Panc1 (cell line): ENCODE measurements around the gene CATSPERZ.

Experiments used
- POLR2AphosphoS5 ChIP-seq: IDR thresholded peaks from 2 replicates; pipeline ENCODE4 v1.6.1; 2012; ENCODE audit warnings: mild to moderate bottlenecking, low read depth, low read length, moderate library complexity
- TF ChIP-seq, protein P1 (sequence below): fragments of 450-650 bp; IDR thresholded peaks from 2 replicates; pipeline ENCODE4 v1.5.1; 2017; ENCODE audit warnings: mild to moderate bottlenecking
- TF ChIP-seq, protein P2 (sequence below), 2 experiments: IDR thresholded peaks; 2 replicates each; pipeline ENCODE4 v1.6.1; 2011 to 2012; ENCODE audit warnings: low read depth in 2 of 2, control low read depth in 1 of 2, low read length in 1 of 2, mild to moderate bottlenecking in 1 of 2, moderate library complexity in 1 of 2; ENCODE audit not compliant: insufficient read depth in 1 of 2

DNA sequence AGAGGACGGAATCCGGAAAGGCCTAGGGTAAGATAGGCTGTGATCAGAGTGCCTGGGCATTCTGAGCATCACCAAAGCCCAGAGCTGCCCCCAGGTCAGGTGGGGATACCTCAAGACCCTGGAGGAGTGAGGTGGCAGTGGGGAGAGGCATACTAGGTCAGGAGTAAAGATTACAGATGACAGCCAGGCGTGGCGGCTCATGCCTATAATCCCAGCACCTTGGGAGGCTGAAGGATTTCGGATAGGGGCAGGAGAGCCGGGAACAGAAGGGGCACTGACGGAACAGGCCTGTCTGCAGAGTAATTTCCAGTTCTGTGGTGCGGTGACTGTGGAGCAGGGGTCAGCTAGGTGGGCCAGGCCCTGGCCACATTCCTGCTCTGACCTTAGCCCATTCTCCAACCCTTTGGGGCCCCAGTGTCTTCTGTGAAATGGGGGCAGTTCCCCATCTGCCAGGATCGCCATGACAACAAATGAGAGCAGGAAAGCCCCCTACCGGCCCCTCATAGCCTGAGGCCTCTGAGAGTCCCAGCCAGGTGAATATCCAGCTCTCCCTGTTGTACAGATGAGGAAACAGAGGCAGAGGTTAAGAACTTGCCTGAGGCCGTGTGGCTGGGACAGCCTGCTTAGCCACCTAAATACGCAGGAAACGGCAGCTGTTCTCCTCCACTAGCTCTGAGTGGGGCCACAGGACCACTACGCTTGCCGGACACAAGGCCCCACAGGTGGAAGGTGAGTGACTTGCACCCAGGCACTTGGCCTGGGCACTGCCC, 24.9 kb upstream of the CATSPERZ start:
- TF ChIP-seq POLR2AphosphoS5, result no peak
- TF ChIP-seq, protein P1, sequence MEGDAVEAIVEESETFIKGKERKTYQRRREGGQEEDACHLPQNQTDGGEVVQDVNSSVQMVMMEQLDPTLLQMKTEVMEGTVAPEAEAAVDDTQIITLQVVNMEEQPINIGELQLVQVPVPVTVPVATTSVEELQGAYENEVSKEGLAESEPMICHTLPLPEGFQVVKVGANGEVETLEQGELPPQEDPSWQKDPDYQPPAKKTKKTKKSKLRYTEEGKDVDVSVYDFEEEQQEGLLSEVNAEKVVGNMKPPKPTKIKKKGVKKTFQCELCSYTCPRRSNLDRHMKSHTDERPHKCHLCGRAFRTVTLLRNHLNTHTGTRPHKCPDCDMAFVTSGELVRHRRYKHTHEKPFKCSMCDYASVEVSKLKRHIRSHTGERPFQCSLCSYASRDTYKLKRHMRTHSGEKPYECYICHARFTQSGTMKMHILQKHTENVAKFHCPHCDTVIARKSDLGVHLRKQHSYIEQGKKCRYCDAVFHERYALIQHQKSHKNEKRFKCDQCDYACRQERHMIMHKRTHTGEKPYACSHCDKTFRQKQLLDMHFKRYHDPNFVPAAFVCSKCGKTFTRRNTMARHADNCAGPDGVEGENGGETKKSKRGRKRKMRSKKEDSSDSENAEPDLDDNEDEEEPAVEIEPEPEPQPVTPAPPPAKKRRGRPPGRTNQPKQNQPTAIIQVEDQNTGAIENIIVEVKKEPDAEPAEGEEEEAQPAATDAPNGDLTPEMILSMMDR, result no peak
- TF ChIP-seq, protein P2, sequence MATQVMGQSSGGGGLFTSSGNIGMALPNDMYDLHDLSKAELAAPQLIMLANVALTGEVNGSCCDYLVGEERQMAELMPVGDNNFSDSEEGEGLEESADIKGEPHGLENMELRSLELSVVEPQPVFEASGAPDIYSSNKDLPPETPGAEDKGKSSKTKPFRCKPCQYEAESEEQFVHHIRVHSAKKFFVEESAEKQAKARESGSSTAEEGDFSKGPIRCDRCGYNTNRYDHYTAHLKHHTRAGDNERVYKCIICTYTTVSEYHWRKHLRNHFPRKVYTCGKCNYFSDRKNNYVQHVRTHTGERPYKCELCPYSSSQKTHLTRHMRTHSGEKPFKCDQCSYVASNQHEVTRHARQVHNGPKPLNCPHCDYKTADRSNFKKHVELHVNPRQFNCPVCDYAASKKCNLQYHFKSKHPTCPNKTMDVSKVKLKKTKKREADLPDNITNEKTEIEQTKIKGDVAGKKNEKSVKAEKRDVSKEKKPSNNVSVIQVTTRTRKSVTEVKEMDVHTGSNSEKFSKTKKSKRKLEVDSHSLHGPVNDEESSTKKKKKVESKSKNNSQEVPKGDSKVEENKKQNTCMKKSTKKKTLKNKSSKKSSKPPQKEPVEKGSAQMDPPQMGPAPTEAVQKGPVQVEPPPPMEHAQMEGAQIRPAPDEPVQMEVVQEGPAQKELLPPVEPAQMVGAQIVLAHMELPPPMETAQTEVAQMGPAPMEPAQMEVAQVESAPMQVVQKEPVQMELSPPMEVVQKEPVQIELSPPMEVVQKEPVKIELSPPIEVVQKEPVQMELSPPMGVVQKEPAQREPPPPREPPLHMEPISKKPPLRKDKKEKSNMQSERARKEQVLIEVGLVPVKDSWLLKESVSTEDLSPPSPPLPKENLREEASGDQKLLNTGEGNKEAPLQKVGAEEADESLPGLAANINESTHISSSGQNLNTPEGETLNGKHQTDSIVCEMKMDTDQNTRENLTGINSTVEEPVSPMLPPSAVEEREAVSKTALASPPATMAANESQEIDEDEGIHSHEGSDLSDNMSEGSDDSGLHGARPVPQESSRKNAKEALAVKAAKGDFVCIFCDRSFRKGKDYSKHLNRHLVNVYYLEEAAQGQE (IDR thresholded peaks at IDR 0.05; ENCODE audit: insufficient read depth in 1 of 2, low read depth in 2 of 2, low read length in 1 of 2), result no peak
